Stimulated activated CD8-positive, alpha-beta memory T cell treated with anti-CD3 and anti-CD28 coated beads, Interleukin-15, amount 100 ng/mL, for 24 hours (primary cell): ENCODE measurements around the gene ARHGAP29.
"Not testable (repeated sequence)": the region's sequence is repeated elsewhere in the genome, so short reads cannot be mapped to it uniquely, and the experiment has no call there.

Source experiments
- DNase-seq: peaks from one replicate; pipeline ENCODE4 v3.0.0-alpha.2; 2020; ENCODE audit warnings: low read depth

The ARHGAP29 gene

GRCh38 chr1:94165843-94166242 lies 71.5 kb downstream of the ARHGAP29 start:
- no peak for DNase-seq

- DNase-seq = not testable (repeated sequence)
Observed at GRCh38 chr1:94164885-94165284, 72.5 kb downstream of the ARHGAP29 start.

GRCh38 chr1:94164121-94164520 lies 73.3 kb downstream of the ARHGAP29 start:
- DNase-seq = not testable (repeated sequence)

GRCh38 chr1:94163249-94163648 lies 74.1 kb downstream of the ARHGAP29 start:
- DNase-seq = not testable (repeated sequence)

- DNase-seq = no peak
Observed at GRCh38 chr1:94160811-94161210, 76.6 kb downstream of the ARHGAP29 start.

- DNase-seq = no peak
Observed at GRCh38 chr1:94156096-94156625, 81.2 kb downstream of the ARHGAP29 start.

GRCh38 chr1:94154989-94155388 lies 82.4 kb downstream of the ARHGAP29 start:
- DNase-seq = no peak

- DNase-seq = no peak
Observed at GRCh38 chr1:94153133-94153532, 84.3 kb downstream of the ARHGAP29 start.

- not testable (repeated sequence) for DNase-seq
Observed at GRCh38 chr1:94149166-94149565, 88.2 kb downstream of the ARHGAP29 start.

GRCh38 chr1:94146273-94146672 lies 91.1 kb downstream of the ARHGAP29 start:
- DNase-seq = no peak

- no peak for DNase-seq
Observed at GRCh38 chr1:94144836-94145235, 92.5 kb downstream of the ARHGAP29 start.

GRCh38 chr1:94143809-94144176 lies 93.6 kb downstream of the ARHGAP29 start:
- DNase-seq = no peak

GRCh38 chr1:94143173-94143808 lies 94.1 kb downstream of the ARHGAP29 start:
- no peak for DNase-seq

GRCh38 chr1:94142583-94142982 lies 94.8 kb downstream of the ARHGAP29 start:
- DNase-seq = no peak

- no peak for DNase-seq
Observed at GRCh38 chr1:94142022-94142421, 95.4 kb downstream of the ARHGAP29 start.

- DNase-seq = no peak
Observed at GRCh38 chr1:94132111-94132510, 105.3 kb downstream of the ARHGAP29 start.

- no peak for DNase-seq
Observed at GRCh38 chr1:94130851-94131595, 106.4 kb downstream of the ARHGAP29 start.

- no peak for DNase-seq
Observed at GRCh38 chr1:94126651-94127050, 110.7 kb downstream of the ARHGAP29 start.

GRCh38 chr1:94125551-94126514 lies 111.6 kb downstream of the ARHGAP29 start:
- DNase-seq = no peak

- no peak for DNase-seq
Observed at GRCh38 chr1:94124538-94124937, 112.8 kb downstream of the ARHGAP29 start.

- no peak for DNase-seq
Observed at GRCh38 chr1:94122201-94122970, 115.0 kb downstream of the ARHGAP29 start.
